Right lobe of liver (tissue), 6 donors: Measurements from ENCODE around the gene KIF25. TPM values are rescaled to one million over a fixed set of nuclear protein-coding genes. Genes with fewer than 3 reads are reported as not detected.

Source experiments
- ATAC-seq, 4 donors: fragments of 200-7000 bp; cut with Tn5 transposase; one replicate each; pipeline ENCODE4 v1.9.1; 2020; ENCODE audit warnings: mild to moderate bottlenecking in 4 of 4, moderate library complexity in 4 of 4
- DNase-seq, 3 donors: peaks; one replicate each; pipeline ENCODE4 v3.0.0-alpha.2; 2020
- H3K27ac ChIP-seq, 3 donors: fragments of 200-600 bp; one replicate each; pipeline ENCODE4 v1.8.0; 2022
- H3K27me3 ChIP-seq, 2 donors: fragments of 200-600 bp; one replicate each; pipeline ENCODE4 v1.8.0; 2022
- H3K36me3 ChIP-seq, 4 donors: fragments of 200-600 bp; sonication (generic) in 1 of 4; one replicate each; pipeline versions ENCODE4 v1.5.1 to v1.8.0; 2017 to 2022; ENCODE audit warnings: control low read depth in 1 of 4
- H3K4me1 ChIP-seq, 4 donors: fragments of 200-600 bp; sonication (generic) in 1 of 4; one replicate each; pipeline versions ENCODE4 v1.5.1 to v1.8.0; 2017 to 2022; ENCODE audit warnings: control low read depth in 1 of 4
- H3K4me3 ChIP-seq, 3 donors: fragments of 200-600 bp; one replicate each; pipeline ENCODE4 v1.8.0; 2022
- H3K9me3 ChIP-seq, 4 donors: fragments of 200-600 bp; sonication (generic) in 1 of 4; one replicate each; pipeline versions ENCODE4 v1.5.1 to v1.8.0; 2017 to 2022; ENCODE audit warnings: control low read depth in 1 of 4
- CTCF ChIP-seq, 4 donors: fragments of 200-600 bp in 3 of 4; fragments of 450-650 bp in 1 of 4; IDR thresholded peaks; one replicate each; pipeline versions ENCODE4 v1.5.1 to v1.8.0; 2016 to 2022; ENCODE audit warnings: antibody characterized with exemption in 4 of 4, mild to moderate bottlenecking in 2 of 4
- POLR2A ChIP-seq: fragments of 450-650 bp; IDR thresholded peaks from one replicate; pipeline ENCODE4 v1.6.1; 2017; ENCODE audit warnings: antibody characterized with exemption, mild to moderate bottlenecking
- WGBS: methylation state at CpG from one replicate; pipeline ENCODE4 v1.1.6; 2018; ENCODE audit warnings: low coverage, low lambda C conversion rate; ENCODE audit not compliant: insufficient coverage; ENCODE audit errors: missing lambda C conversion rate; 5-methylcytosine and 5-hydroxymethylcytosine counted together
- intact Hi-C, 2 donors: fragments of 100-400 bp; cut with DNase I; formaldehyde crosslinking; loops; one replicate each; pipeline versions ENCODE4 v1.11.2 to v1.14.1; 2022
- total RNA-seq, 6 experiments: library from RNA; depleted of rRNA in 2 of 6; stranded (reverse); fragments of >200 nt in 2 of 6; fragmentation: NEBNext Ultra II Directional in 3 of 6; extraction: Animal tissue kit (Norgen Biotek cat#: 25700) in 3 of 6; gene quantifications; one replicate each; pipeline versions ENCODE4 v1.1.0 to v1.2.4, GENCODE V29; 2016 to 2023
- donor health status: DM: no; HTN: yes; CAD: no.
- donor health status: DM: no; HTN: no; CAD: no.
- donor health status: DM: no; HTN: no; CAD: no.
- donor health status: DM: no; HTN: yes; CAD: no.
- donor health status: DM: no; HTN: yes; CAD: no.

KIF25 gene
- total RNA-seq, 6 experiments from 2014 or later = 0.15 TPM; not detected in 5

DNA sequence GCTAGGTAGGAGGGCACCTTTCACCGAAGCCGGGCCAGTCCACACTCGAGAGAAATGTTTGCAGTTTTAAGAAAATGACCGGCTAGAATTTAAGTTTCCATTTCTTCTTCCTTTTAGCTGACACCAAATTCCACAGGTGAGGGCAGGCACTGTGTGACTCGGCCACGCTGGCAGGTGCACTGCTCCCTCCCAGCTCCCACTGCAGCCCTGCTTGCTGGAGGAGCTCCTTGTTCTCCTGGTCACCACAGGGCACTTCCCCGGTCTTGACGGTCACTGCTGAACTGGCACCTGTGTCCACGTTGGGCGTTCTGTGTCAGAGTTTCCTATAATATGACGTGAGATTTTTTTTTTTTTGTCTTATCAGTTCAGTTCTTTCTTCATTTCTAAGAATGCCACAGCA lies 3.6 kb upstream of the KIF25 start:
- H3K27me3 ChIP-seq = no peaks in the 10 kb centered on the region
- no peaks in the 10 kb centered on the region for H3K36me3 ChIP-seq
- intact Hi-C loops = no loop called here
- no peak for DNase-seq
- no peaks in the 10 kb centered on the region for H3K4me1 ChIP-seq
- 85% methylated on average over 9 of the region's 11 CpGs for WGBS
- TF ChIP-seq CTCF (IDR thresholded peaks at IDR 0.05) (no peak), POLR2A (no peak)
- ATAC-seq = no peak
- H3K27ac ChIP-seq = no peak overlapping the region
- no peaks in the 10 kb centered on the region for H3K9me3 ChIP-seq
- H3K4me3 ChIP-seq = no peak overlapping the region

DNA sequence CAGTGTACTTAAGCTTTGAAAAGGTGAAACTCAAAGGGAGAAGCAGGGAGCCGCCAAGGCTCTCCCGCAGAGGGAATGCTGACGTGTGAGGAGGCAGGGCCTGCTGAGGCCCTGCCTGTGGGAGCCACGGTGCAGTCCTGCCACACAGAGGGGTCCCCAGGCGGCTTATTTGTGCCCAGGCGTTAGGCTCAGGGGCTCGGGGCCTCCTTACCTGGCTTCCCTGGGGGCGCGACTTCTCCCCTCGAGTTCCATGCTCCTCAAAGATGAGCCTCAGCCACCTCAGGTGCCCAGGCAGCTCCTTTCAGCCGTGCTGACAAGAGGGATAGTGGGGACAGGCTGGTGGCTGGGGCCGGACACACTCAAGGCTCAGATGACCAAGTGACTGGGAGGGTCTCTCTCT lies 2.2 kb upstream of the KIF25 start:
- Histone ChIP-seq H3K36me3 (no peaks in the 10 kb centered on the region), H3K27me3 (no peaks in the 10 kb centered on the region), H3K9me3 (no peaks in the 10 kb centered on the region), H3K4me1 (no peaks in the 10 kb centered on the region), H3K27ac (no peak overlapping the region), H3K4me3 (no peak overlapping the region)
- intact Hi-C loops = no loop called here
- TF ChIP-seq POLR2A (no peak), CTCF (IDR thresholded peaks at IDR 0.05) (no peak)
- peak in 1 of 4 donors; percentile 13 for ATAC-seq
- WGBS = 83% methylated on average over 1 of the region's 12 CpGs
- no peak for DNase-seq

DNA sequence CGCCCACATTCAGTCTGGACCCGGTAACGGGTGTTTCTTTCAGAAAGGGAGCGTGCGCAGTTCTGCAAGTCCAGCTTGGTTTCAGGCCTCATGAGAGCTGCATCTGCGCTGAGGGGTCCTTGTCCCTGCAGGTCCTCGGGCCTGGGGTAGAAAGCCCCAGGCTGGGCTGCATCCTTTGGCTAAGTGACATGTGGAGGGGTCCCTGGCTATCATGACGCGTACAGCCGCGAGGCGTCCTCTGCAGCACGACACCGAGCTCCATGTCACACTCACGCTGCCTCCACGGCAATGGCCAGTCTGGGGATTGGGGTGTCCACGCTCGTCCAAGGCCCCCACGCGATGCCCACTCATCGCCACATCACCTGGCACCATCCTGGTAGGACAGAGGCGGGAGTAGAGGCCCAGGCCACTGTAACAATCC lies 1.7 kb upstream of the KIF25 start:
- no peak for DNase-seq
- H3K4me3 ChIP-seq = no peak overlapping the region
- H3K4me1 ChIP-seq = no peaks in the 10 kb centered on the region
- H3K27me3 ChIP-seq = no peaks in the 10 kb centered on the region
- ATAC-seq = peak in 1 of 4 donors; percentile 13
- no peaks in the 10 kb centered on the region for H3K9me3 ChIP-seq
- H3K36me3 ChIP-seq = no peaks in the 10 kb centered on the region
- TF ChIP-seq POLR2A (no peak), CTCF (IDR thresholded peaks at IDR 0.05) (no peak)
- no peak overlapping the region for H3K27ac ChIP-seq
- intact Hi-C loops = no loop called here
- WGBS = no CpG with 5 or more reads among the region's 22 CpGs

GRCh38 chr6:167996424-167997199 lies 859 bp upstream of the KIF25 start:
- no peak for TF ChIP-seq POLR2A
- TF ChIP-seq CTCF (IDR thresholded peaks at IDR 0.05) = no peak
- peak in 1 of 4 donors; percentile 24 for ATAC-seq
- intact Hi-C loops = no loop called here

More at GRCh38 chr6:167996424-167997199, 859 bp upstream of the KIF25 start:
- Histone ChIP-seq H3K9me3 (no peaks in the 10 kb centered on the region), H3K27ac (no peak overlapping the region), H3K4me1 (no peaks in the 10 kb centered on the region), H3K36me3 (no peaks in the 10 kb centered on the region), H3K4me3 (no peak overlapping the region), H3K27me3 (no peaks in the 10 kb centered on the region)
- no peak for DNase-seq
- WGBS = 78% methylated on average over 31 of the region's 43 CpGs
